A549 (cell line): ENCODE data around the gene LDLRAD4. TPM values are rescaled to one million over a fixed set of nuclear protein-coding genes. Genes with fewer than 3 reads are reported as not detected.

ENCODE experiments used
- ATAC-seq, 2 experiments: fragments of 200-7000 bp in 1 of 2; fragments of >200 bp in 1 of 2; cut with Nextera tagmentation in 1 of 2; cut with Tn5 transposase in 1 of 2; 3 replicates each; pipeline versions ENCODE4 v1.8.0 to v1.9.1; 2018 to 2020; ENCODE audit warnings: mild to moderate bottlenecking in 1 of 2, moderate library complexity in 1 of 2
- CTCF ChIA-PET: fragments of 300-600 bp; sonication (Branson Sonifier 250); formaldehyde crosslinking; extraction: SDS; loops from one replicate; lab custom pipeline; 2021; ENCODE audit warnings: antibody characterized with exemption, inconsistent platforms; lab: Yijun Ruan, JAX
- POLR2A ChIA-PET: fragments of 350-600 bp; formaldehyde crosslinking; extraction: SDS; loops from one replicate; lab custom pipeline; 2021; ENCODE audit warnings: antibody characterized with exemption, inconsistent platforms; lab: Yijun Ruan, JAX
- DNase-seq, 2 experiments: peaks; one replicate each; pipeline versions ENCODE4 v3.0.0 to v3.0.0-alpha.2; 2011 to 2016; ENCODE audit warnings: low read depth in 1 of 2, low spot score in 1 of 2
- FAIRE-seq: peaks from 2 replicates; lab custom pipeline; 2011; peaks lifted over from hg19 to GRCh38; lab: Jason Lieb, UNC
- H3K27ac ChIP-seq, 2 experiments: fragments of >200 bp; sonication (Bioruptor Twin); formaldehyde crosslinking; 3 replicates each; pipeline ENCODE4 v1.5.1; 2016 to 2017
- H3K4me1 ChIP-seq: fragments of >200 bp; sonication (Bioruptor Twin); formaldehyde crosslinking; 3 replicates; pipeline ENCODE4 v1.6.1; 2016
- H3K4me2 ChIP-seq: fragments of >200 bp; sonication (Bioruptor Twin); formaldehyde crosslinking; 3 replicates; pipeline ENCODE4 v1.6.1; 2016
- H3K4me3 ChIP-seq: fragments of >200 bp; sonication (Bioruptor Twin); formaldehyde crosslinking; 3 replicates; pipeline ENCODE4 v1.5.1; 2016
- H3K9me3 ChIP-seq: fragments of >200 bp; sonication (Bioruptor Twin); formaldehyde crosslinking; 3 replicates; pipeline ENCODE4 v1.6.1; 2016
- ATOH8 ChIP-seq: fragments of 250-450 bp; sonication (Bioruptor Pico); IDR thresholded peaks from 2 replicates; pipeline ENCODE4 v1.5.0; 2020; ENCODE audit warnings: low read depth, mild to moderate bottlenecking, moderate library complexity
- CBX2 ChIP-seq: fragments of 200-600 bp; sonication (generic); IDR thresholded peaks from 2 replicates; pipeline ENCODE4 v1.6.1; 2016; ENCODE audit warnings: low read depth, mild to moderate bottlenecking, borderline replicate concordance
- CBX8 ChIP-seq: fragments of 200-600 bp; sonication (generic); IDR thresholded peaks from 2 replicates; pipeline ENCODE4 v1.6.1; 2016
- CEBPB ChIP-seq, 2 experiments: fragments of >200 bp in 1 of 2; sonication (Bioruptor Twin) in 1 of 2; formaldehyde crosslinking in 1 of 2; IDR thresholded peaks; 2 replicates each; pipeline ENCODE4 v1.6.1; 2012 to 2016
- CHD2 ChIP-seq: fragments of 150-350 bp; IDR thresholded peaks from 2 replicates; pipeline ENCODE4 v1.6.1; 2014; ENCODE audit warnings: low read length; ENCODE audit not compliant: partially characterized antibody
- CTCF ChIP-seq: fragments of >200 bp; sonication (Bioruptor Twin); formaldehyde crosslinking; IDR thresholded peaks from 3 replicates; pipeline ENCODE4 v1.5.1; 2016
- E2F6 ChIP-seq: IDR thresholded peaks from 2 replicates; pipeline ENCODE4 v1.6.1; 2012; ENCODE audit warnings: low read depth, borderline replicate concordance
- EHF ChIP-seq: fragments of 250-450 bp; sonication (Bioruptor Pico); IDR thresholded peaks from 2 replicates; pipeline ENCODE4 v1.5.0; 2020; ENCODE audit warnings: mild to moderate bottlenecking
- EHMT2 ChIP-seq: fragments of 200-600 bp; sonication (generic); IDR thresholded peaks from 2 replicates; pipeline ENCODE4 v1.6.1; 2016; ENCODE audit warnings: antibody characterized with exemption, low read depth, mild to moderate bottlenecking, moderate library complexity
- FOXS1 ChIP-seq: fragments of 250-450 bp; sonication (Bioruptor Pico); IDR thresholded peaks from 2 replicates; pipeline ENCODE4 v1.5.0; 2020; ENCODE audit warnings: mild to moderate bottlenecking, moderate library complexity
- GATA3 ChIP-seq: IDR thresholded peaks from 2 replicates; pipeline ENCODE4 v1.6.1; 2012; ENCODE audit warnings: borderline replicate concordance
- HES2 ChIP-seq: fragments of >200 bp; sonication (Bioruptor Twin); formaldehyde crosslinking; IDR thresholded peaks from 2 replicates; pipeline ENCODE4 v1.6.1; 2016
- HOXA7 ChIP-seq: fragments of 250-450 bp; sonication (Bioruptor Pico); IDR thresholded peaks from 2 replicates; pipeline ENCODE4 v1.5.0; 2020; ENCODE audit warnings: mild to moderate bottlenecking, moderate library complexity
- HOXB13 ChIP-seq: fragments of 250-450 bp; sonication (Bioruptor Pico); IDR thresholded peaks from 2 replicates; pipeline ENCODE4 v1.5.0; 2020; ENCODE audit warnings: low read depth, mild to moderate bottlenecking, moderate library complexity
- NFE2L2 ChIP-seq: fragments of 150-350 bp; conservative IDR thresholded peaks from 2 replicates; pipeline ENCODE4 v1.6.1; 2014; ENCODE audit warnings: low read length
- NPAS2 ChIP-seq: fragments of 250-450 bp; sonication (Bioruptor Pico); IDR thresholded peaks from 2 replicates; pipeline ENCODE4 v1.8.0; 2022; ENCODE audit warnings: mild to moderate bottlenecking, moderate library complexity, borderline replicate concordance
- PBX3 ChIP-seq: IDR thresholded peaks from 2 replicates; pipeline ENCODE4 v1.6.1; 2012
- RARB ChIP-seq: fragments of 250-450 bp; sonication (Bioruptor Pico); IDR thresholded peaks from 2 replicates; pipeline ENCODE4 v1.8.0; 2021; ENCODE audit warnings: mild to moderate bottlenecking, moderate library complexity
- RCOR1 ChIP-seq: fragments of 150-350 bp; IDR thresholded peaks from 2 replicates; pipeline ENCODE4 v1.6.1; 2014; ENCODE audit warnings: antibody characterized with exemption, low read length, low read depth
- REST ChIP-seq: fragments of 200-600 bp; sonication (generic); IDR thresholded peaks from 2 replicates; pipeline ENCODE4 v1.6.1; 2016; ENCODE audit warnings: antibody characterized with exemption, mild to moderate bottlenecking, moderate library complexity
- RFX5 ChIP-seq: fragments of 450-650 bp; IDR thresholded peaks from 2 replicates; pipeline ENCODE4 v1.7.1; 2014; ENCODE audit warnings: antibody characterized with exemption, mild to moderate bottlenecking, moderate library complexity
- SMC3 ChIP-seq: fragments of >200 bp; sonication (Bioruptor Twin); formaldehyde crosslinking; IDR thresholded peaks from 3 replicates; pipeline ENCODE4 v1.6.1; 2018; ENCODE audit warnings: inconsistent platforms
- SREBF2 ChIP-seq: fragments of 450-650 bp; IDR thresholded peaks from 2 replicates; pipeline ENCODE4 v1.6.1; 2014; ENCODE audit warnings: mild to moderate bottlenecking, moderate library complexity
- TFCP2L1 ChIP-seq: fragments of 250-450 bp; sonication (Bioruptor Pico); IDR thresholded peaks from 2 replicates; pipeline ENCODE4 v1.5.0; 2021; ENCODE audit warnings: mild to moderate bottlenecking
- ZFP36 ChIP-seq: fragments of 450-650 bp; IDR thresholded peaks from 2 replicates; pipeline ENCODE4 v1.6.1; 2014; ENCODE audit warnings: borderline replicate concordance; ENCODE audit not compliant: partially characterized antibody
- ZNF302 ChIP-seq: fragments of 250-450 bp; sonication (Bioruptor Pico); IDR thresholded peaks from 2 replicates; pipeline ENCODE4 v1.9.0; 2021; ENCODE audit warnings: inconsistent platforms, mild to moderate bottlenecking, moderate library complexity
- WGBS: methylation state at CpG from one replicate; pipeline ENCODE4 v1.1.6; 2017; ENCODE audit errors: missing lambda C conversion rate; 5-methylcytosine and 5-hydroxymethylcytosine counted together
- polyA plus RNA-seq, 4 experiments: library from polyadenylated mRNA; depleted of rRNA in 3 of 4; stranded (reverse); fragments of >200 nt; fragmentation: RNase III in 1 of 4; extraction: RNeasy Plus Mini Kit Qiagen cat#74134 plus additional on column Dnase treatment in 1 of 4; gene quantifications; 2 replicates in 3 of 4; 3 replicates in 1 of 4; pipeline ENCODE4 v1.2.3, GENCODE V29; 2011 to 2017

Gene LDLRAD4
- polyA plus RNA-seq, 2 of the 4 experiments (the other 2 are of a cell fraction): 5.2 to 7.6 TPM

GRCh38 chr18:13611142-13611600, 392.6 kb downstream of the LDLRAD4 start (continued):
- no peak for TF ChIP-seq SMC3
- no peak for TF ChIP-seq CBX2
- TF ChIP-seq CEBPB (IDR thresholded peaks at IDR 0.05): no peak
- no peak for TF ChIP-seq PBX3

- Histone ChIP-seq H3K4me2 (peak overlapping the region; percentile 30; the same call in 1 of the 3 replicates), H3K4me1 (no peaks in the 10 kb centered on the region), H3K4me3 (no peak overlapping the region), H3K27ac (no peak overlapping the region), H3K9me3 (no peaks in the 10 kb centered on the region)
- ATAC-seq (peak in 1 of 2 experiments; percentile 55; a peak in 3 of 6 replicates), DNase-seq (no peak), FAIRE-seq (no peak)
- CTCF ChIA-PET: no interaction called here
- no peak for TF ChIP-seq EHF (CRISPR knock-in tag)
- no peak for TF ChIP-seq HOXB13 (CRISPR knock-in tag)
- no peak for TF ChIP-seq ATOH8 (CRISPR knock-in tag)
- TF ChIP-seq CTCF: no peak
- TF ChIP-seq RCOR1: no peak
- 65% methylated on average over 7 of the region's 24 CpGs for WGBS
- POLR2A ChIA-PET: no interaction called here
These were observed 393.1 kb downstream of the LDLRAD4 start for GRCh38 chr18:13611601-13612195.

GRCh38 chr18:13612196-13612997, 393.8 kb downstream of the LDLRAD4 start:
- ATAC-seq: no peak
- 59% methylated on average over 17 of the region's 20 CpGs for WGBS
- TF ChIP-seq ZNF302 (CRISPR knock-in tag): no peak
- TF ChIP-seq RARB (CRISPR knock-in tag): no peak
- no peak for TF ChIP-seq FOXS1
- no peak for TF ChIP-seq NPAS2
- no peak for TF ChIP-seq EHMT2
- TF ChIP-seq SREBF2: no peak
- no peak for TF ChIP-seq CBX8
- TF ChIP-seq ZFP36: no peak
- no peak for TF ChIP-seq RFX5
- no peak for TF ChIP-seq RCOR1
- no peak for TF ChIP-seq GATA3
- TF ChIP-seq TFCP2L1 (CRISPR knock-in tag): no peak
- TF ChIP-seq HOXA7 (CRISPR knock-in tag): no peak
- no peak for TF ChIP-seq NFE2L2
- no peak for TF ChIP-seq REST
- TF ChIP-seq HES2: no peak
- TF ChIP-seq CHD2: no peak
- TF ChIP-seq CBX2: no peak
- no peak for TF ChIP-seq E2F6

More at GRCh38 chr18:13612196-13612997, 393.8 kb downstream of the LDLRAD4 start:
- no peak for FAIRE-seq
- Histone ChIP-seq H3K4me1 (no peaks in the 10 kb centered on the region), H3K9me3 (no peaks in the 10 kb centered on the region), H3K4me3 (no peak overlapping the region), H3K27ac (no peak overlapping the region), H3K4me2 (0 out of 3 replicates have a peak overlapping the region, but pooled peaks have one; percentile 30)
- CTCF ChIA-PET: no interaction called here
- POLR2A ChIA-PET: no interaction called here
- no peak for DNase-seq
